Loucy (cell line): Measurements from ENCODE around the gene TXNDC17.

ENCODE experiments used
- H2AFZ ChIP-seq: fragments of 200-600 bp; sonication (generic); 2 replicates; pipeline ENCODE4 v1.6.0; 2016; ENCODE audit warnings: antibody characterized with exemption, mild to moderate bottlenecking, low read length, moderate library complexity
- H3F3A ChIP-seq: fragments of 200-600 bp; 2 replicates; pipeline ENCODE4 v1.6.0; 2016; ENCODE audit warnings: antibody characterized with exemption, low read depth, mild to moderate bottlenecking
- H3K27me3 ChIP-seq: fragments of 200-600 bp; sonication (generic); 2 replicates; pipeline ENCODE4 v1.6.1; 2014; ENCODE audit warnings: low read length, mild to moderate bottlenecking; ENCODE audit not compliant: insufficient read depth, poor library complexity, severe bottlenecking
- H3K36me3 ChIP-seq: fragments of 200-600 bp; sonication (generic); 2 replicates; pipeline ENCODE4 v1.6.1; 2016; ENCODE audit warnings: low read length; ENCODE audit not compliant: insufficient read depth
- H3K4me1 ChIP-seq: fragments of 200-600 bp; sonication (generic); 2 replicates; pipeline ENCODE4 v1.5.1; 2014; ENCODE audit warnings: low read length, mild to moderate bottlenecking; ENCODE audit not compliant: insufficient read depth, poor library complexity, severe bottlenecking
- H3K4me2 ChIP-seq: fragments of 200-600 bp; sonication (generic); 2 replicates; pipeline ENCODE4 v1.6.0; 2014; ENCODE audit warnings: antibody characterized with exemption, low read length, low read depth, mild to moderate bottlenecking; ENCODE audit not compliant: poor library complexity, severe bottlenecking
- H3K4me3 ChIP-seq: fragments of 200-600 bp; sonication (generic); 2 replicates; pipeline ENCODE4 v1.5.1; 2014; ENCODE audit warnings: low read length, mild to moderate bottlenecking, mixed read lengths; ENCODE audit not compliant: poor library complexity, severe bottlenecking
- H3K79me2 ChIP-seq: fragments of 200-600 bp; sonication (generic); 2 replicates; pipeline ENCODE4 v1.6.1; 2014; ENCODE audit warnings: low read length; ENCODE audit not compliant: insufficient read depth
- H3K9ac ChIP-seq: fragments of 200-600 bp; sonication (generic); 2 replicates; pipeline ENCODE4 v1.6.0; 2014; ENCODE audit warnings: mild to moderate bottlenecking, low read depth, low read length, moderate library complexity; ENCODE audit not compliant: poor library complexity, severe bottlenecking
- H3K9me2 ChIP-seq: fragments of 200-600 bp; sonication (generic); replicated peaks from 2 replicates; pipeline ENCODE4 v1.6.1; 2016; ENCODE audit warnings: low read depth, low read length, mixed read lengths
- H3K9me3 ChIP-seq: fragments of 200-600 bp; sonication (generic); 2 replicates; pipeline ENCODE4 v1.6.1; 2014; ENCODE audit warnings: mild to moderate bottlenecking, antibody characterized with exemption, low read length, low read depth; ENCODE audit not compliant: insufficient read depth
- H4K20me1 ChIP-seq: fragments of 200-600 bp; sonication (generic); 2 replicates; pipeline ENCODE4 v1.6.0; 2014; ENCODE audit warnings: antibody characterized with exemption, low read length, mild to moderate bottlenecking; ENCODE audit not compliant: insufficient read depth, poor library complexity, severe bottlenecking
- EZH2phosphoT487 ChIP-seq: fragments of 200-600 bp; IDR thresholded peaks from 2 replicates; pipeline ENCODE4 v1.6.1; 2018; ENCODE audit warnings: antibody characterized with exemption, mild to moderate bottlenecking, moderate library complexity, borderline replicate concordance
- TF ChIP-seq, protein P1 (sequence below): fragments of 200-600 bp; sonication (generic); conservative IDR thresholded peaks from 2 replicates; pipeline ENCODE4 v1.5.1; 2014; ENCODE audit warnings: mild to moderate bottlenecking, antibody characterized with exemption, low read length

The TXNDC17 gene

DNA sequence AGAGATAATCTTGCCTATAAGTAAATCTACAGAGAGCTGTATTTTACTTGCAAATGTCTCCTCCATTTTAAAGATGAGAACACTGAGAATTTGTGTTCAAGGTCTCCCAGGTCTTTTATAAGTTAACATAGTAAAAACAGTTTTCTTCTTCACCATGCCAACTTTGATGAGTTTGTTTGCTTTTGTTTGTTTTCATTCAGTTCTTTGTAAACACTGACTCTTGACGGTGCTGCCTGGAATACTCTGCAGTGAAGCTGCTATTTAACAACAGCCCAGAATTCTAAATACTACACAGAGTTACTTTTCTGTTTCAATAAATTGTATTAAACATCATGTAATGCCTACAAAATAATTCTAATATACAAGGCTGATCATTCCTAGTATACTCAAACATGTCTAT, 43.1 kb upstream of the TXNDC17 start:
- TF ChIP-seq, protein P1, sequence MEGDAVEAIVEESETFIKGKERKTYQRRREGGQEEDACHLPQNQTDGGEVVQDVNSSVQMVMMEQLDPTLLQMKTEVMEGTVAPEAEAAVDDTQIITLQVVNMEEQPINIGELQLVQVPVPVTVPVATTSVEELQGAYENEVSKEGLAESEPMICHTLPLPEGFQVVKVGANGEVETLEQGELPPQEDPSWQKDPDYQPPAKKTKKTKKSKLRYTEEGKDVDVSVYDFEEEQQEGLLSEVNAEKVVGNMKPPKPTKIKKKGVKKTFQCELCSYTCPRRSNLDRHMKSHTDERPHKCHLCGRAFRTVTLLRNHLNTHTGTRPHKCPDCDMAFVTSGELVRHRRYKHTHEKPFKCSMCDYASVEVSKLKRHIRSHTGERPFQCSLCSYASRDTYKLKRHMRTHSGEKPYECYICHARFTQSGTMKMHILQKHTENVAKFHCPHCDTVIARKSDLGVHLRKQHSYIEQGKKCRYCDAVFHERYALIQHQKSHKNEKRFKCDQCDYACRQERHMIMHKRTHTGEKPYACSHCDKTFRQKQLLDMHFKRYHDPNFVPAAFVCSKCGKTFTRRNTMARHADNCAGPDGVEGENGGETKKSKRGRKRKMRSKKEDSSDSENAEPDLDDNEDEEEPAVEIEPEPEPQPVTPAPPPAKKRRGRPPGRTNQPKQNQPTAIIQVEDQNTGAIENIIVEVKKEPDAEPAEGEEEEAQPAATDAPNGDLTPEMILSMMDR: no peak
- TF ChIP-seq EZH2phosphoT487: no peak
- Histone ChIP-seq H3K36me3 (peaks cover 78% of the 10 kb centered on the region; the same call in 1 of the 2 replicates), H4K20me1 (no peaks in the 10 kb centered on the region)

GRCh38 chr17:6599364-6599763, 41.5 kb upstream of the TXNDC17 start:
- Histone ChIP-seq H3K9me3 (no peaks in the 10 kb centered on the region), H3F3A (no peaks in the 10 kb centered on the region), H3K4me3 (no peak overlapping the region), H3K27me3 (no peaks in the 10 kb centered on the region), H3K79me2 (no peaks in the 10 kb centered on the region), H4K20me1 (no peaks in the 10 kb centered on the region), H3K9ac (no peak overlapping the region), H3K36me3 (peaks cover 73% of the 10 kb centered on the region; the same call in 1 of the 2 replicates), H2AFZ (no peak overlapping the region), H3K4me2 (no peak overlapping the region), H3K4me1 (no peaks in the 10 kb centered on the region), H3K9me2 (no peaks in the 10 kb centered on the region)
- no peak for TF ChIP-seq EZH2phosphoT487
- TF ChIP-seq, protein P1: no peak

More for the DNA sequence above, 43.1 kb upstream of the TXNDC17 start:
- H3K4me2 ChIP-seq: no peak overlapping the region
- no peaks in the 10 kb centered on the region for H3K9me3 ChIP-seq
- H3K4me3 ChIP-seq: no peak overlapping the region
- H3F3A ChIP-seq: no peaks in the 10 kb centered on the region
- no peaks in the 10 kb centered on the region for H3K9me2 ChIP-seq
- no peaks in the 10 kb centered on the region for H3K27me3 ChIP-seq
- no peaks in the 10 kb centered on the region for H3K79me2 ChIP-seq
- no peaks in the 10 kb centered on the region for H3K4me1 ChIP-seq
- no peak overlapping the region for H2AFZ ChIP-seq
- no peak overlapping the region for H3K9ac ChIP-seq

GRCh38 chr17:6602141-6602540, 38.7 kb upstream of the TXNDC17 start:
- no peak overlapping the region for H3K4me3 ChIP-seq
- peaks cover 74% of the 10 kb centered on the region; the same call in 1 of the 2 replicates for H3K36me3 ChIP-seq
- H3K4me1 ChIP-seq: no peaks in the 10 kb centered on the region
- no peaks in the 10 kb centered on the region for H3K79me2 ChIP-seq
- H4K20me1 ChIP-seq: no peaks in the 10 kb centered on the region
- H3K27me3 ChIP-seq: no peaks in the 10 kb centered on the region
- no peak overlapping the region for H3K9ac ChIP-seq
- H3K4me2 ChIP-seq: no peak overlapping the region
- H3F3A ChIP-seq: no peaks in the 10 kb centered on the region
- H2AFZ ChIP-seq: no peak overlapping the region
- no peaks in the 10 kb centered on the region for H3K9me3 ChIP-seq
- TF ChIP-seq, protein P1: no peak
- no peak for TF ChIP-seq EZH2phosphoT487
- no peaks in the 10 kb centered on the region for H3K9me2 ChIP-seq
